HEK293 (cell line): ENCODE data around the gene IL11.

Experiments used
- CTCF ChIA-PET: fragments of 350-600 bp; formaldehyde crosslinking; extraction: SDS; loops from one replicate; lab custom pipeline; 2021; ENCODE audit warnings: antibody characterized with exemption; lab: Yijun Ruan, JAX
- POLR2A ChIA-PET: fragments of 300-600 bp; formaldehyde crosslinking; extraction: SDS; loops from one replicate; lab custom pipeline; 2020; ENCODE audit warnings: antibody characterized with exemption, inconsistent platforms; lab: Yijun Ruan, JAX
- H3K27ac ChIP-seq: fragments of 200-500 bp; sonication (Bioruptor generic); 2 replicates; pipeline ENCODE4 v1.5.1; 2014; ENCODE audit warnings: low read depth, low read length, control low read depth, inconsistent platforms; ENCODE audit errors: extremely low read depth
- H3K36me3 ChIP-seq, 2 experiments: fragments of 200-500 bp in 1 of 2; sonication (Bioruptor generic) in 1 of 2; 1 replicate in 1 of 2; 2 replicates in 1 of 2; pipeline ENCODE4 v1.5.1; 2014 to 2017; ENCODE audit warnings: inconsistent platforms in 2 of 2, low read length in 2 of 2; ENCODE audit not compliant: control insufficient read depth in 2 of 2, insufficient read depth in 1 of 2
- H3K4me1 ChIP-seq: fragments of 200-500 bp; sonication (Bioruptor generic); 2 replicates; pipeline ENCODE4 v1.5.1; 2014; ENCODE audit warnings: mild to moderate bottlenecking, low read length, inconsistent platforms; ENCODE audit not compliant: control insufficient read depth, insufficient read depth
- H3K4me3 ChIP-seq: 2 replicates; pipeline ENCODE4 v1.5.1; 2011; ENCODE audit warnings: low read depth, mild to moderate bottlenecking, control low read depth, low read length, moderate library complexity
- H3K9me3 ChIP-seq: fragments of 200-500 bp; sonication (Bioruptor generic); 2 replicates; pipeline ENCODE4 v1.5.1; 2014; ENCODE audit warnings: low read depth, low read length, inconsistent platforms; ENCODE audit not compliant: control insufficient read depth, insufficient read depth
- BCL11A ChIP-seq: fragments of 450-650 bp; formaldehyde crosslinking; IDR thresholded peaks from 2 replicates; pipeline ENCODE4 v1.5.1; 2016; ENCODE audit warnings: low read depth, missing biosample characterization, missing genetic modification characterization
- CTCF ChIP-seq: fragments of 450-650 bp; formaldehyde crosslinking; IDR thresholded peaks from 2 replicates; pipeline ENCODE4 v1.5.1; 2016; ENCODE audit warnings: missing biosample characterization, missing genetic modification characterization
- GLIS1 ChIP-seq: fragments of 450-650 bp; formaldehyde crosslinking; IDR thresholded peaks from 2 replicates; pipeline ENCODE4 v1.5.1; 2016; ENCODE audit warnings: missing biosample characterization, missing genetic modification characterization
- KLF7 ChIP-seq: fragments of 450-650 bp; formaldehyde crosslinking; IDR thresholded peaks from 2 replicates; pipeline ENCODE4 v1.5.1; 2016; ENCODE audit warnings: missing biosample characterization, missing genetic modification characterization, borderline replicate concordance
- KLF9 ChIP-seq: fragments of 450-650 bp; formaldehyde crosslinking; IDR thresholded peaks from 2 replicates; pipeline ENCODE4 v1.5.1; 2016; ENCODE audit warnings: missing biosample characterization, missing genetic modification characterization, low read depth
- PRDM2 ChIP-seq: fragments of 450-650 bp; formaldehyde crosslinking; IDR thresholded peaks from 2 replicates; pipeline ENCODE4 v1.5.1; 2016; ENCODE audit warnings: missing biosample characterization, missing genetic modification characterization, borderline replicate concordance
- WT1 ChIP-seq: fragments of 450-650 bp; formaldehyde crosslinking; IDR thresholded peaks from 2 replicates; pipeline ENCODE4 v1.5.1; 2016; ENCODE audit warnings: missing biosample characterization, missing genetic modification characterization
- ZBTB26 ChIP-seq: fragments of 450-650 bp; formaldehyde crosslinking; optimal IDR thresholded peaks from 2 replicates; pipeline ENCODE3; 2016; ENCODE audit warnings: missing biosample characterization, mild to moderate bottlenecking, missing genetic modification characterization
- ZBTB48 ChIP-seq: fragments of 450-650 bp; formaldehyde crosslinking; IDR thresholded peaks from 2 replicates; pipeline ENCODE4 v1.5.1; 2016; ENCODE audit warnings: missing biosample characterization, missing genetic modification characterization
- ZBTB7A ChIP-seq: fragments of 450-650 bp; formaldehyde crosslinking; IDR thresholded peaks from 2 replicates; pipeline ENCODE4 v1.5.1; 2016; ENCODE audit warnings: low read depth, missing biosample characterization, missing genetic modification characterization
- ZBTB8A ChIP-seq: fragments of 450-650 bp; formaldehyde crosslinking; IDR thresholded peaks from 2 replicates; pipeline ENCODE4 v1.5.1; 2016; ENCODE audit warnings: missing biosample characterization, missing genetic modification characterization
- ZFHX2 ChIP-seq: fragments of 450-650 bp; formaldehyde crosslinking; conservative IDR thresholded peaks from 2 replicates; pipeline ENCODE4 v1.5.1; 2016; ENCODE audit warnings: missing biosample characterization, missing genetic modification characterization
- ZFP41 ChIP-seq: fragments of 450-650 bp; formaldehyde crosslinking; IDR thresholded peaks from 2 replicates; pipeline ENCODE4 v1.5.1; 2016; ENCODE audit warnings: missing biosample characterization, missing genetic modification characterization, borderline replicate concordance
- ZIC2 ChIP-seq: fragments of 450-650 bp; formaldehyde crosslinking; IDR thresholded peaks from 2 replicates; pipeline ENCODE4 v1.5.1; 2016; ENCODE audit warnings: missing biosample characterization, missing genetic modification characterization
- ZNF2 ChIP-seq: fragments of 450-650 bp; formaldehyde crosslinking; IDR thresholded peaks from 2 replicates; pipeline ENCODE4 v1.5.1; 2016; ENCODE audit warnings: missing biosample characterization, missing genetic modification characterization
- ZNF280C ChIP-seq: fragments of 450-650 bp; formaldehyde crosslinking; IDR thresholded peaks from 2 replicates; pipeline ENCODE4 v1.5.1; 2016; ENCODE audit warnings: missing biosample characterization, missing genetic modification characterization
- ZNF341 ChIP-seq: fragments of 450-650 bp; formaldehyde crosslinking; IDR thresholded peaks from 2 replicates; pipeline ENCODE4; 2016; ENCODE audit warnings: low read depth, missing biosample characterization, missing genetic modification characterization
- ZNF354C ChIP-seq: fragments of 450-650 bp; formaldehyde crosslinking; IDR thresholded peaks from 2 replicates; pipeline ENCODE4 v1.5.1; 2016; ENCODE audit warnings: missing biosample characterization, missing genetic modification characterization, low read depth, borderline replicate concordance
- ZNF362 ChIP-seq: fragments of 450-650 bp; formaldehyde crosslinking; IDR thresholded peaks from 2 replicates; pipeline ENCODE4 v1.5.1; 2016; ENCODE audit warnings: missing biosample characterization, missing genetic modification characterization
- ZNF366 ChIP-seq: fragments of 450-650 bp; formaldehyde crosslinking; conservative IDR thresholded peaks from 2 replicates; pipeline ENCODE4 v1.5.1; 2016; ENCODE audit warnings: missing biosample characterization, missing genetic modification characterization
- ZNF394 ChIP-seq: fragments of 450-650 bp; formaldehyde crosslinking; IDR thresholded peaks from 2 replicates; pipeline ENCODE4 v1.5.1; 2016; ENCODE audit warnings: missing biosample characterization, missing genetic modification characterization, mild to moderate bottlenecking, moderate library complexity, borderline replicate concordance
- ZNF423 ChIP-seq: fragments of 450-650 bp; formaldehyde crosslinking; IDR thresholded peaks from 2 replicates; pipeline ENCODE4 v1.5.1; 2016; ENCODE audit warnings: missing biosample characterization, missing genetic modification characterization
- ZNF521 ChIP-seq: fragments of 450-650 bp; formaldehyde crosslinking; IDR thresholded peaks from 2 replicates; pipeline ENCODE4 v1.5.1; 2017; ENCODE audit warnings: missing biosample characterization, mild to moderate bottlenecking, missing genetic modification characterization
- ZNF544 ChIP-seq: fragments of 450-650 bp; formaldehyde crosslinking; IDR thresholded peaks from 2 replicates; pipeline ENCODE4 v1.5.0; 2017; ENCODE audit warnings: missing biosample characterization, missing genetic modification characterization
- ZNF571 ChIP-seq: fragments of 450-650 bp; formaldehyde crosslinking; IDR thresholded peaks from 2 replicates; pipeline ENCODE4 v1.5.0; 2017; ENCODE audit warnings: missing biosample characterization, missing genetic modification characterization
- ZNF600 ChIP-seq: fragments of 450-650 bp; formaldehyde crosslinking; IDR thresholded peaks from 2 replicates; pipeline ENCODE4 v1.5.1; 2016; ENCODE audit warnings: missing biosample characterization, missing genetic modification characterization

The IL11 gene

GRCh38 chr19:55340784-55341147 lies 29.5 kb downstream of the IL11 start:
- H3K4me1 ChIP-seq, result peaks cover 16% of the 10 kb centered on the region
- H3K36me3 ChIP-seq, result peaks cover 3 to 42% of the 10 kb centered on the region in 2 experiments
- POLR2A ChIA-PET, result interaction anchor here (0.7 to 1.3 kb wide), 7 partner anchors 9 to 314 kb away, joined by 3 to 7 read pairs (median 3); no protein-coding TSS in a partner anchor
- CTCF ChIA-PET, result no interaction called here
- H3K9me3 ChIP-seq, result no peaks in the 10 kb centered on the region
- peak overlapping the region; percentile 89 for H3K27ac ChIP-seq
- H3K4me3 ChIP-seq, result peak overlapping the region; percentile 88
- peak; percentile 49; the same call in 1 of the 2 replicates for TF ChIP-seq BCL11A (tag by site-specific recombination)
- 0 out of 2 replicates have a peak, but pooled peaks have one; percentile 54 for TF ChIP-seq ZNF2 (tag by site-specific recombination)
- TF ChIP-seq ZNF280C (tag by site-specific recombination), result no peak
- no peak for TF ChIP-seq ZNF354C (tag by site-specific recombination)
- TF ChIP-seq CTCF (tag by site-specific recombination), result peak; percentile 85
- TF ChIP-seq ZNF544 (tag by site-specific recombination), result no peak
- no peak for TF ChIP-seq ZFP41 (tag by site-specific recombination)
- TF ChIP-seq PRDM2 (tag by site-specific recombination), result no peak
- TF ChIP-seq ZNF423 (tag by site-specific recombination), result peak; percentile 94
- peak; percentile 100 for TF ChIP-seq GLIS1
- TF ChIP-seq ZBTB8A, result 0 out of 2 replicates have a peak, but pooled peaks have one; percentile 22
- peak; percentile 37 for TF ChIP-seq ZFHX2 (tag by site-specific recombination)
- peak; percentile 38 for TF ChIP-seq ZBTB26 (tag by site-specific recombination)
- TF ChIP-seq ZIC2 (tag by site-specific recombination), result peak; percentile 100
- TF ChIP-seq ZNF571 (tag by site-specific recombination), result no peak
- 0 out of 2 replicates have a peak, but pooled peaks have one; percentile 19 for TF ChIP-seq ZBTB7A (tag by site-specific recombination)
- TF ChIP-seq KLF7 (tag by site-specific recombination), result no peak
- TF ChIP-seq ZNF366 (tag by site-specific recombination), result peak; percentile 54; the same call in 1 of the 2 replicates
- TF ChIP-seq ZNF521 (tag by site-specific recombination), result no peak
- no peak for TF ChIP-seq ZNF394 (tag by site-specific recombination)
- no peak for TF ChIP-seq ZNF362 (tag by site-specific recombination)
- TF ChIP-seq ZNF600, result 0 out of 2 replicates have a peak, but pooled peaks have one; percentile 15
- 0 out of 2 replicates have a peak, but pooled peaks have one; percentile 9 for TF ChIP-seq ZNF341 (tag by site-specific recombination)
- peak; percentile 40; the same call in 1 of the 2 replicates for TF ChIP-seq ZBTB48
- 0 out of 2 replicates have a peak, but pooled peaks have one; percentile 12 for TF ChIP-seq KLF9 (tag by site-specific recombination)
- peak; percentile 23; the same call in 1 of the 2 replicates for TF ChIP-seq WT1
